Activated CD4-positive, alpha-beta T cell treated with anti-CD3 and anti-CD28 coated beads, Interleukin-2, amount 10 ng/mL, durations not matched to agents 7 days and 5 days (primary cell): ENCODE results near the gene CA5A. TPM values are rescaled to one million over a fixed set of nuclear protein-coding genes. Genes with fewer than 3 reads are reported as not detected.

Source experiments
- CTCF ChIA-PET: fragments of 350-600 bp; sonication (Branson Sonifier 250); formaldehyde crosslinking; loops from one replicate; lab custom pipeline; 2021; ENCODE audit warnings: antibody characterized with exemption; lab: Charles Lee
- POLR2A ChIA-PET: fragments of 350-600 bp; sonication (Branson Sonifier 250); formaldehyde crosslinking; loops from one replicate; lab custom pipeline; 2021; ENCODE audit warnings: antibody characterized with exemption; lab: Charles Lee
- DNase-seq: peaks from one replicate; pipeline ENCODE4 v3.0.0-alpha.2; 2020
- H3K27ac Mint-ChIP-seq: one replicate; pipeline ENCODE4 v1.8.0; 2021; ENCODE audit warnings: mild to moderate bottlenecking, moderate library complexity, mixed read lengths
- H3K27me3 Mint-ChIP-seq: one replicate; pipeline ENCODE4 v1.8.0; 2021; ENCODE audit warnings: mixed read lengths
- H3K36me3 Mint-ChIP-seq: one replicate; pipeline ENCODE4 v1.8.0; 2021; ENCODE audit warnings: low read depth, mixed read lengths
- H3K4me1 Mint-ChIP-seq: one replicate; pipeline ENCODE4 v1.8.0; 2021; ENCODE audit warnings: mixed read lengths
- H3K4me3 Mint-ChIP-seq: one replicate; pipeline ENCODE4 v1.8.0; 2021; ENCODE audit warnings: mild to moderate bottlenecking, moderate library complexity, mixed read lengths
- H3K9me3 Mint-ChIP-seq: one replicate; pipeline ENCODE4 v1.8.0; 2021; ENCODE audit warnings: mixed read lengths
- total RNA-seq, 2 experiments: library from RNA; stranded (reverse); gene quantifications; one replicate each; pipeline ENCODE4 v1.2.3, GENCODE V29; 2021

Gene CA5A
- total RNA-seq, 2 experiments from 2014 or later: not detected

GRCh38 chr16:87952751-87953150 lies 16.4 kb upstream of the CA5A start:
- CTCF ChIA-PET: interaction anchor here (0.8 to 1.6 kb wide), 4 partner anchors 10 to 174 kb away, joined by 3 to 5 read pairs (median 4); no protein-coding TSS in a partner anchor
- POLR2A ChIA-PET: interaction anchor here (1.2 kb wide), 1 partner anchor 56 kb away, joined by 4 read pairs; no protein-coding TSS in a partner anchor
- DNase-seq: no peak
- H3K27ac Mint-ChIP-seq: peak overlapping the region; percentile 91
- peak overlapping the region; percentile 91 for H3K4me3 Mint-ChIP-seq
- peaks cover 81% of the 10 kb centered on the region for H3K4me1 Mint-ChIP-seq
- H3K9me3 Mint-ChIP-seq: peaks cover under 1% of the 10 kb centered on the region
- H3K36me3 Mint-ChIP-seq: peaks cover 33% of the 10 kb centered on the region
- H3K27me3 Mint-ChIP-seq: no peaks in the 10 kb centered on the region

- Mint-ChIP-seq H3K9me3 (peaks cover 2% of the 10 kb centered on the region), H3K4me3 (peak overlapping the region; percentile 91), H3K27me3 (no peaks in the 10 kb centered on the region), H3K4me1 (peaks cover 79% of the 10 kb centered on the region), H3K27ac (peak overlapping the region; percentile 91), H3K36me3 (peaks cover 28% of the 10 kb centered on the region)
- DNase-seq: peak; percentile 21
- ChIA-PET CTCF (interaction anchor here (0.8 to 3.7 kb wide), 8 partner anchors 11 to 173 kb away, joined by 3 to 25 read pairs (median 4); no protein-coding TSS in a partner anchor), POLR2A (interaction anchor here (0.6 to 1.2 kb wide), 3 partner anchors 9 to 1603 kb away, joined by 3 to 4 read pairs (median 3); no protein-coding TSS in a partner anchor)
These were observed 15.5 kb upstream of the CA5A start for GRCh38 chr16:87951552-87952538.

GRCh38 chr16:87950765-87951551 lies 14.6 kb upstream of the CA5A start, which contains the start of gene BANP:
BANP (plus strand) TSS chr16:87951434; CDS start chr16:87975116, 23,682 bp downstream.
- Mint-ChIP-seq H3K27me3 (no peaks in the 10 kb centered on the region), H3K9me3 (peaks cover 2% of the 10 kb centered on the region), H3K27ac (peak within 1 kb of the TSS; percentile 99), H3K4me1 (peaks cover 71% of the 10 kb centered on the region), H3K36me3 (peaks cover 25% of the 10 kb centered on the region), H3K4me3 (peak within 1 kb of the TSS; percentile 91)
- DNase-seq: peak; percentile 98
- ChIA-PET POLR2A (interaction anchor here (0.6 to 0.8 kb wide), 3 partner anchors 10 to 1604 kb away, joined by 3 read pairs; no protein-coding TSS in a partner anchor), CTCF (interaction anchor here (0.8 to 3.7 kb wide), 5 partner anchors 10 to 171 kb away, joined by 3 to 25 read pairs (median 4); no protein-coding TSS in a partner anchor)

- CTCF ChIA-PET: interaction anchor here (0.7 to 3.7 kb wide), 4 partner anchors 12 to 218 kb away, joined by 3 to 25 read pairs (median 3); no protein-coding TSS in a partner anchor
- POLR2A ChIA-PET: interaction anchor here (0.5 kb wide), 1 partner anchor 170 kb away, joined by 3 read pairs; no protein-coding TSS in a partner anchor
These were observed 12.9 kb upstream of the CA5A start for GRCh38 chr16:87949071-87949744.

GRCh38 chr16:87948735-87949070 lies 12.4 kb upstream of the CA5A start:
- no peak for DNase-seq
- ChIA-PET CTCF (interaction anchor here (0.7 to 3.7 kb wide), 3 partner anchors 12 to 171 kb away, joined by 3 to 25 read pairs (median 3); no protein-coding TSS in a partner anchor), POLR2A (interaction anchor here (0.5 kb wide), 1 partner anchor 170 kb away, joined by 3 read pairs; no protein-coding TSS in a partner anchor)
- Mint-ChIP-seq H3K9me3 (peaks cover 2% of the 10 kb centered on the region), H3K27ac (peak overlapping the region; percentile 97), H3K36me3 (peaks cover 11% of the 10 kb centered on the region), H3K4me3 (no peak overlapping the region), H3K27me3 (peaks cover 2% of the 10 kb centered on the region), H3K4me1 (peaks cover 49% of the 10 kb centered on the region)

More at GRCh38 chr16:87949071-87949744, 12.9 kb upstream of the CA5A start:
- DNase-seq: no peak
- peaks cover 54% of the 10 kb centered on the region for H3K4me1 Mint-ChIP-seq
- peaks cover 16% of the 10 kb centered on the region for H3K36me3 Mint-ChIP-seq
- peaks cover under 1% of the 10 kb centered on the region for H3K27me3 Mint-ChIP-seq
- H3K4me3 Mint-ChIP-seq: peak overlapping the region; percentile 36
- H3K27ac Mint-ChIP-seq: peak overlapping the region; percentile 97
- peaks cover 2% of the 10 kb centered on the region for H3K9me3 Mint-ChIP-seq

DNA sequence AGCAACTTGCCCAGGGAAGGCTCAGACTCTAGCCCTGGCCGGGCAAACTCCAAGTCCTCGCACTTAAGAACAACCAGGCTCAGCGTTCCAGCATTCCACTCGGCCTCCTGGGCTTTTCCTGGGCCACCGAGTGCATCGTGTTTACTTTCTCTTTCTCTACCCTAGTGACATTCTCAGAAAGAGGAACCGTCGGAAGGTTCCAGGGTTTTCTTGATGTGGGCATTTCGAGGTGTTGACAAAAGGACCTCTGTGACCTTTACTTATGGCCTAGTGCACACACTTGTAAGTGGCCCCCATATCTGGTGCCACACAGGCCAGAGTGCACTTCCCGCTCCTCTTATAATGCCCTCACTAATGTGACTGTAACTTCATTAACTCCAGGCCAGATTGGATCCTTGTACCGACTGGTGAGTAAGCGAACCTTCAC lies 11.8 kb upstream of the CA5A start:
- Mint-ChIP-seq H3K27me3 (peaks cover 2% of the 10 kb centered on the region), H3K4me1 (peaks cover 43% of the 10 kb centered on the region), H3K36me3 (peaks cover 6% of the 10 kb centered on the region), H3K27ac (peak overlapping the region; percentile 97), H3K4me3 (peak overlapping the region; percentile 46), H3K9me3 (peaks cover 2% of the 10 kb centered on the region)
- ChIA-PET CTCF (interaction anchor here (0.7 to 3.7 kb wide), 3 partner anchors 13 to 171 kb away, joined by 3 to 25 read pairs (median 3); no protein-coding TSS in a partner anchor), POLR2A (no interaction called here)
- DNase-seq: peak; percentile 49

GRCh38 chr16:87947356-87948118 lies 11.2 kb upstream of the CA5A start:
- peaks cover 40% of the 10 kb centered on the region for H3K4me1 Mint-ChIP-seq
- peak overlapping the region; percentile 46 for H3K4me3 Mint-ChIP-seq
- ChIA-PET POLR2A (no interaction called here), CTCF (no interaction called here)
- no peak for DNase-seq
- peaks cover 2% of the 10 kb centered on the region for H3K9me3 Mint-ChIP-seq
- peak overlapping the region; percentile 97 for H3K27ac Mint-ChIP-seq
- peaks cover 2% of the 10 kb centered on the region for H3K27me3 Mint-ChIP-seq
- peaks cover 5% of the 10 kb centered on the region for H3K36me3 Mint-ChIP-seq

DNA sequence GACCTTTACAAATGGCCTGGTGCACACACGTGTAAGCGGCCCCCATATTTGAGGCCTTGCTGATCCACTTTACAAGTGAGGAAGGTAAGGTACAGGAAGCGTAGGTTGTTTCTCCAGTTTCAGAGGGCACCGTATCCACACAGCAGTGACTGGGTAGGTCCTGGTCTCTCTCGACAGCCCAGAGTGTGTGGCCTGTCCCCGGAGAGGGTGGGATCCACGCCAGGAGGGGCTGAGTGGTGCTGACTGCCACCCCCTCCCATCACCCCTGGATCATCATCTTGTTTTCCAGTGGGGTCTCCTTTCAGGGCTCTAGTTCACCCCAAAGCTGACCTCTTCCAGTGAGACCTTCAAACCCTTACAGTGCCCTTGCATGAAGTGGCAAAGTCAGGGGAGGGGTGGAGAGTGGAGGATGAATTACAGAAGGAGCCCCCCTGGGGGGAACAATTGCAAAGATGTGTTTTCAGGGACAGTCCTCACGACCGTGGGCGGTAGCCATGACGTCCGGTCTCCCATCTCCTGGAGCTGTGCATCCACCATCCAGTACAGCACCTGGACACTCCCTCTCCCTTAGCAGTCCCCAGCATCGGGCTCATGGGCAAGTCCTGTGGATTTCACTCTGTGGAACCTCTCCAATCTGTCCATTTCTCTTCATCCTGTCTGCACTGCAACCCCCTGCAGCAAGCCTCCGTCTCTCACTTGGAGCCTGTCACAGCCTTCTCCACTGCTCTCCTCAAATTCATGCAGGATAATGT lies 10.4 kb upstream of the CA5A start:
- Mint-ChIP-seq H3K4me1 (peaks cover 35% of the 10 kb centered on the region), H3K9me3 (peaks cover 2% of the 10 kb centered on the region), H3K27me3 (peaks cover 2% of the 10 kb centered on the region), H3K36me3 (no peaks in the 10 kb centered on the region), H3K4me3 (no peak overlapping the region), H3K27ac (peak overlapping the region; percentile 97)
- POLR2A ChIA-PET: no interaction called here
- DNase-seq: no peak
- CTCF ChIA-PET: no interaction called here

GRCh38 chr16:87945351-87946042 lies 9.2 kb upstream of the CA5A start:
- Mint-ChIP-seq H3K4me1 (peaks cover 32% of the 10 kb centered on the region), H3K4me3 (no peak overlapping the region)
- DNase-seq: no peak

GRCh38 chr16:87942680-87943079 lies 6.4 kb upstream of the CA5A start:
- Mint-ChIP-seq H3K4me1 (peaks cover 8% of the 10 kb centered on the region), H3K27ac (no peak overlapping the region), H3K27me3 (peaks cover 4% of the 10 kb centered on the region), H3K9me3 (peaks cover 5% of the 10 kb centered on the region), H3K4me3 (no peak overlapping the region), H3K36me3 (no peaks in the 10 kb centered on the region)
- no peak for DNase-seq
- ChIA-PET POLR2A (no interaction called here), CTCF (no interaction called here)

More at GRCh38 chr16:87945351-87946042, 9.2 kb upstream of the CA5A start:
- POLR2A ChIA-PET: no interaction called here
- peaks cover 2% of the 10 kb centered on the region for H3K27me3 Mint-ChIP-seq
- CTCF ChIA-PET: no interaction called here
- peaks cover 2% of the 10 kb centered on the region for H3K9me3 Mint-ChIP-seq
- no peak overlapping the region for H3K27ac Mint-ChIP-seq
- H3K36me3 Mint-ChIP-seq: no peaks in the 10 kb centered on the region
